ENCODE results near the gene CHPF.

The CHPF gene

DNA sequence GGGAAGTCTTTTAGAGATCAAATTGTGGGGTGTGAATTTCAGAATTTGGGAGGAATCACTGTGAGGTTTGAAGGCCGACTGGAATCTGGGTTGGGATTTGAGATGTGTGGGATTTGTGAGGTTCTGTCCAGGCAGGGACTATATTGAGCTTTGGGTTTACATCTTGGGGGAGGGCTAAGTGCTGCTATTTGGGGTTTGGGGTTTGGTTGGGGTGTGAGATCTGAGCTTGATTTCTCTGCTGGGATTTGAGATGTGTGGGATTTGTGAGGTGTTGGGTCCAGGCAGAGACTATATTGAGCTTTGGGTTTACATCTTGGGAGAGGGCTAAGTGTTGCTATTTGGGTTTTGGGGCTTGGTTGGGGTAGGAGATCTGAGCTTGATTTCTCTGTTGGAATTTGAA lies 44.1 kb downstream of the CHPF start:
- in situ Hi-C loops (cut with MboI; ENCODE audit: low sequenced_read_pairs) = no loop called here

GRCh38 chr2:219499058-219499307 lies 44.6 kb downstream of the CHPF start:
- in situ Hi-C loops (cut with MboI; ENCODE audit: low sequenced_read_pairs) = no loop called here

- in situ Hi-C loops (cut with MboI; ENCODE audit: low sequenced_read_pairs) = no loop called here
Measured at GRCh38 chr2:219498280-219499057, 45.1 kb downstream of the CHPF start, which contains the start of gene GMPPA. Gene GMPPA, plus strand, starts transcription at chr2:219498891. Its CDS starts 1,085 bp downstream, at chr2:219499976.

- in situ Hi-C loops (cut with MboI; ENCODE audit: low sequenced_read_pairs) = no loop called here
Measured at GRCh38 chr2:219497495-219498279, 45.9 kb downstream of the CHPF start.

DNA sequence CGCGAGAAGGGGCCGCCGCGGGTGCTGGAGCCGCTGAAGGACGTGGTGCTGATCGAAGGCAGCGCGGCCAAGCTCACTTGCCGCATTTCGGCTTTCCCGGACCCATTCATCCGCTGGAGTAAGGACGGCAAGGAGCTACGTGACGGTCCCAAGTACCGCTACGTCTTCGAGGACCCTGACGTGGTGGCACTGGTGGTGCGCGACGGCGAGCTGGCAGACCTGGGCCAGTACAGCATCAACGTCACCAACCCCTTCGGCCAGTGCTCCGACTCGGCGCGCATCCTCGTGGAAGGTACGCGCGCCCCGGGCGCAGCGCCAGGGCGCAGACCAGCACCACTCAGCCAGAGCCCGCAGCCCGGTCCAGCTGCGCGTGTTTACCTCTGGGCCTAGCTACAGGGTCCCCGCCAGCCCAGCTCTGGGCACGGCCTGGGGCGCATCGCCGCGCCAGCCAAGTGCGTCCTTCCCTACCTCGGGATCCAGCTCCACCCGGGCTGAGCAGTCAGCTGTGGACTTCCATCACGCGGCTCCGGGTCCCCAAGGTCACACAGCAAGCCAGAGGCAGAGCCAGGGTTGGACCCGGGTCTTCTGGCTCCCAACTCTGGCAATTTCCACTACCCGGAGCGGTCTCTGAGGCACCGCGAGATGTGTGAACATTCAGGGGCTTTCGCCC lies 46.6 kb downstream of the CHPF start:
- in situ Hi-C loops (cut with MboI; ENCODE audit: low sequenced_read_pairs) = no loop called here

DNA sequence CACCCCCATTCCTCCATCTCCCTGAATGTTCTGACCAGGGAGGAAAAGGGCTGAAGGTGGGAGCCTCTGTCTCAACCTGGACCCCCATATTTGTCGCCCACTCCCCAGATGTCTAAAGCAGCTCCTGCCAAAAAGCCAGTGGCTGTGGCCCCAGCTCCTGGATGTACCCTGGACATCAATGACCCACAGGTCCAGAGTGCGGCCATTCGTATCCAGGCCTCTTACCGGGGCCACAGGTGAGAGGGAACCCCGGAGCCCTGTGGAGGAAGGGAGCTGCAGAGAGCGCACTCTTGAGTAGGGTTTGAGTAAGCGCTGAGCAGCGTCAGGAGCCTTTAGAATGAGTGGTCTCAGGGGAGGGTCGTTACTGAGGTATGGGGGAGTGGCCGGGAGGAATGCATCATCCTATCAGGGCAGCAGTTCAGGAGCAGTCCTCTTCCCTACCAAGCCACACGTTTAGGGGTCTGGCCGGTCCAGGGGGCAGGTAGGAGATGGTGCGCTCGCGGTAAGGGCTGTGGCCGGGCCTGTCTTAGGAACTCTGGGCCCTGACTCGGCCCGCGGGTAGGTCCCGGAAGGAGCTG lies 47.3 kb downstream of the CHPF start:
- in situ Hi-C loops (cut with MboI; ENCODE audit: low sequenced_read_pairs) = no loop called here

- in situ Hi-C loops (cut with MboI; ENCODE audit: low sequenced_read_pairs) = no loop called here
Measured at GRCh38 chr2:219495531-219496122, 48.0 kb downstream of the CHPF start.

DNA sequence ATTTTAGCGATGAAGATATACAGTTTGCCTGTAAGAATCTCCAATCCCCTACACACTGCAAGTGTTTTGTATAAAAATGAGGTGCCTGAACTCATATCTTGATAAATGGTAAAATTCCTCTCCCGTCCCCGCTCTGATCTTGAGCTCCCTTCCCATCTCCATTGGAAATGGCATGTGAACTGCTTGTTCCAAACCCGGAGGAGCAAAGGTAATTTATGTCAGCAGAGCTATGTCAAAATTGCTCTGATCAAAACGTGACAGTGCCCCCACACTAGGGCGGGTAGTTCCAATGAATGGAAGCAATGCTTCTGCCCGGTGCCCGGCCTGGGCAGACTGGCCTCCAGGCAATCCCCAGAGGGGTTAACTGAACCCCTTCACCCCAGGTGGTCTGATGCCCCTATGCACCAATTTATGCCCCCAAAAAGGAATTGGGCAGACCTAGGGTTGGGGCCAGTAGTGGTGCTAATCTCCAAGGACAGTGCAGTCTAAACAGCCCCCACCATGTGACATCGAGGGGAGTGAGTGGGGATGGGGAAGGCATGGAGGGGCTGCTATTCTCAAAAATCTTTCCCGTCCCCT lies 48.6 kb downstream of the CHPF start:
- in situ Hi-C loops (cut with MboI; ENCODE audit: low sequenced_read_pairs) = no loop called here

- in situ Hi-C loops (cut with MboI; ENCODE audit: low sequenced_read_pairs) = no loop called here
Measured at GRCh38 chr2:219493086-219493485, 50.5 kb downstream of the CHPF start.

GRCh38 chr2:219492575-219492974 lies 51.0 kb downstream of the CHPF start:
- in situ Hi-C loops (cut with MboI; ENCODE audit: low sequenced_read_pairs) = no loop called here

GRCh38 chr2:219491278-219491963 lies 52.2 kb downstream of the CHPF start:
- in situ Hi-C loops (cut with MboI; ENCODE audit: low sequenced_read_pairs) = no loop called here

GRCh38 chr2:219490600-219491130 lies 52.9 kb downstream of the CHPF start:
- in situ Hi-C loops (cut with MboI; ENCODE audit: low sequenced_read_pairs) = no loop called here

DNA sequence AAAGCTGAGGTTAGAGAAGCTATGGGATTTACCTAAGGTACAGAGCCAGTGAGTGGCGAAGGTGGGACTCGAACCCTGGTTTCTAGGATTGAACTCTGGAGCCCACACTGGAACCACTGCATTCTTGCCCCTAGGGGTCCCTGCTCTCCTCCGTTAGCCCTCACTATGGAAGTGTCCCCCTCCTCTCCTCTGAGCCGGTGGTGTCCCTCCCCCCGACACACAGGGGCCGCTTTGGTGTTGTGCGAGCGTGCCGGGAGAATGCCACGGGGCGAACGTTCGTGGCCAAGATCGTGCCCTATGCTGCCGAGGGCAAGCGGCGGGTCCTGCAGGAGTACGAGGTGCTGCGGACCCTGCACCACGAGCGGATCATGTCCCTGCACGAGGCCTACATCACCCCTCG lies 53.4 kb downstream of the CHPF start:
- in situ Hi-C loops (cut with MboI; ENCODE audit: low sequenced_read_pairs) = no loop called here

GRCh38 chr2:219489315-219489714 lies 54.3 kb downstream of the CHPF start:
- in situ Hi-C loops (cut with MboI; ENCODE audit: low sequenced_read_pairs) = no loop called here

All from HL-60/S4 treated with phorbol 12-myristate 13-acetate at 8.2 ng/mL for 4 days and 3 days (cell line).